ENCODE data around the gene IFT27. TPM values are rescaled to one million over a fixed set of nuclear protein-coding genes. Genes with fewer than 3 reads are reported as not detected.

IFT27 gene
- polyA plus RNA-seq, 1 donor (not counting 4 experiments of a cell fraction or from before 2014, with no cell fraction given): 18.5 TPM

DNA sequence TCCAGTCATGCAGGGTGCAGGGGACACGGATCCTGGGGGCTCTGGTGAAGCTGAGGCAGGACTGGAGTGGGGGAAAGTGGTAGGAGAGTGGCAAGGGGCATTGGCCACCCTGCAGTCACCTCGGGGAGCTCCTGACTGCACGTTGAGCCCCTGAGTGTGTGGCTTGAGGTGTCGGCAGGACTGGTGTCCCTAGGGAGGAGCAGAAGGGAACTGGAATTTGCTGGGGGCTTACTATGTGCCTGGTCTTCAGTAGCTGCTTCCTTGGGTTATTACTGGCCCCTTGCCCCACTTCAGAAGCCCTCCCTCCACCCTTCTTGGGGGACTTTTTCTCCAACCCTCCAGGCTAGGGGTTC lies 31.5 kb downstream of the IFT27 start:
- Histone ChIP-seq H4K20me1 (ENCODE audit: control insufficient read depth, extremely low read depth, insufficient read depth, low read length) (no peaks in the 10 kb centered on the region), H3K4me1 (ENCODE audit: control insufficient read depth, extremely low read depth, insufficient read depth, low read length) (peaks cover 6% of the 10 kb centered on the region), H3K36me3 (ENCODE audit: control insufficient read depth in 2 of 2, extremely low read depth in 1 of 2, insufficient read depth in 2 of 2, low read length in 2 of 2) (no peaks in the 10 kb centered on the region), H3K27me3 (ENCODE audit: control insufficient read depth, extremely low read depth, insufficient read depth, low read length) (peaks cover 5% of the 10 kb centered on the region), H3K9me1 (ENCODE audit: control insufficient read depth, extremely low read depth, insufficient read depth, low read length) (no peaks in the 10 kb centered on the region), H3K27ac (ENCODE audit: control insufficient read depth, insufficient read depth, low read length) (no peak overlapping the region), H3K4me3 (ENCODE audit: control insufficient read depth in 2 of 3, extremely low read depth in 1 of 3, insufficient read depth in 2 of 3, low read depth in 1 of 3, low read length in 3 of 3) (no peak overlapping the region), H3K4me2 (ENCODE audit: control insufficient read depth, extremely low read depth, insufficient read depth, low read depth, low read length) (no peak overlapping the region), H2AFZ (ENCODE audit: control insufficient read depth, low read length) (no peak overlapping the region), H3K9ac (ENCODE audit: control insufficient read depth, extremely low read depth, insufficient read depth, low read length) (no peak overlapping the region), H3K79me2 (ENCODE audit: control insufficient read depth, insufficient read depth, low read length) (no peaks in the 10 kb centered on the region), H3K9me3 (ENCODE audit: control insufficient read depth, low read depth, low read length) (no peaks in the 10 kb centered on the region)
- TF ChIP-seq, protein P1, sequence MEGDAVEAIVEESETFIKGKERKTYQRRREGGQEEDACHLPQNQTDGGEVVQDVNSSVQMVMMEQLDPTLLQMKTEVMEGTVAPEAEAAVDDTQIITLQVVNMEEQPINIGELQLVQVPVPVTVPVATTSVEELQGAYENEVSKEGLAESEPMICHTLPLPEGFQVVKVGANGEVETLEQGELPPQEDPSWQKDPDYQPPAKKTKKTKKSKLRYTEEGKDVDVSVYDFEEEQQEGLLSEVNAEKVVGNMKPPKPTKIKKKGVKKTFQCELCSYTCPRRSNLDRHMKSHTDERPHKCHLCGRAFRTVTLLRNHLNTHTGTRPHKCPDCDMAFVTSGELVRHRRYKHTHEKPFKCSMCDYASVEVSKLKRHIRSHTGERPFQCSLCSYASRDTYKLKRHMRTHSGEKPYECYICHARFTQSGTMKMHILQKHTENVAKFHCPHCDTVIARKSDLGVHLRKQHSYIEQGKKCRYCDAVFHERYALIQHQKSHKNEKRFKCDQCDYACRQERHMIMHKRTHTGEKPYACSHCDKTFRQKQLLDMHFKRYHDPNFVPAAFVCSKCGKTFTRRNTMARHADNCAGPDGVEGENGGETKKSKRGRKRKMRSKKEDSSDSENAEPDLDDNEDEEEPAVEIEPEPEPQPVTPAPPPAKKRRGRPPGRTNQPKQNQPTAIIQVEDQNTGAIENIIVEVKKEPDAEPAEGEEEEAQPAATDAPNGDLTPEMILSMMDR (optimal IDR thresholded peaks at IDR 0.05 in 1 of 3, IDR thresholded peaks at IDR 0.05 in 1 of 3, conservative IDR thresholded peaks at IDR 0.05 in 1 of 3; ENCODE audit: extremely low read depth in 1 of 3, insufficient read depth in 2 of 3, low read length in 3 of 3): no peak
- no peak for TF ChIP-seq EZH2 (IDR thresholded peaks at IDR 0.05; ENCODE audit: low read length)
- dilution Hi-C loops (cut with MboI; ENCODE audit: extremely low pct_ligation_motif_present, low sequenced_read_pairs): no loop called here
- FAIRE-seq (no peak), DNase-seq (ENCODE audit: low read depth, low spot score) (no peak)

DNA sequence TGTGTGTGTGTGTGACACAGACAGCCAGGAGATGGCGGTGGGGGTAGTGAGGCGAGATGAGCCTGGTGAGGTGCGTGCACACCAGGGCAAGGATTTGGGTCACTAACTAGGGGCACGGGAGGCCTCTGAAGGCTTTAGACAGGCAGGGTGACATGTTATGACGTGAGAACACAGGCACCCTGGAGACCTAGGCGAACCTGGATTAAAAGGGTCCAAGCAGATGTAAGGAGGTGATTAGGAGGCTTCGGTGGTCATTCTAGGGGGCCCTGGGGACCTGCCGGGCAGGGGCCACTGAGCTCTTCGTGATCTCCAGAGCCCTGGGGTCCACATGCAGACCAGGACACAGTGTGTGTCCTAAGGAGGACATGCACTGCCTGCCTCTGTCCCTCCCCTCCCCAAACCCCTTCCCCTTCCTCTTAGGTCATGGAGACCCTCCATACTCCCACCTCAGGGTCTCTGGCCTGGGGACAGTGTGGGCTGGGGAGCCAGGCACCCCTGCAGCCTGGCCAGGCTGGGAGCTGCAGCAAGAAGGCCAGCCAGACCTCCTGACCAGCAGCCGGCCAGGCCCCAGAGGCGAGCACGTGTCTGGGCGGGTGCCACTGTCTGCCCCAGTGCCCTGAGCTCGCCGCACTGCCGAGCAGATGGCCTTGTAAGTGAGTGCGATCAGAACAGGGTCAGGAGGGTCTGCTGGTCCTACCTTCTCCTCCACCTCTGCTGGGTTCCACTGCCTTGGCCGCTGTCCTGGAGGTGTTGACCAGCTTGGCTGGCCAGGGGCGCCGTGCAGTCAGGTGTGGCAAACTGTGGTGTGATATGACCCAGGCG lies 32.1 kb downstream of the IFT27 start:
- FAIRE-seq (no peak), DNase-seq (ENCODE audit: low read depth, low spot score) (no peak)
- Histone ChIP-seq H3K9me3 (ENCODE audit: control insufficient read depth, low read depth, low read length) (no peaks in the 10 kb centered on the region), H2AFZ (ENCODE audit: control insufficient read depth, low read length) (no peak overlapping the region), H3K79me2 (ENCODE audit: control insufficient read depth, insufficient read depth, low read length) (no peaks in the 10 kb centered on the region), H3K4me3 (ENCODE audit: control insufficient read depth in 2 of 3, extremely low read depth in 1 of 3, insufficient read depth in 2 of 3, low read depth in 1 of 3, low read length in 3 of 3) (no peak overlapping the region), H3K36me3 (ENCODE audit: control insufficient read depth in 2 of 2, extremely low read depth in 1 of 2, insufficient read depth in 2 of 2, low read length in 2 of 2) (no peaks in the 10 kb centered on the region), H3K9me1 (ENCODE audit: control insufficient read depth, extremely low read depth, insufficient read depth, low read length) (no peaks in the 10 kb centered on the region), H3K27ac (ENCODE audit: control insufficient read depth, insufficient read depth, low read length) (no peak overlapping the region), H3K4me1 (ENCODE audit: control insufficient read depth, extremely low read depth, insufficient read depth, low read length) (peaks cover 6% of the 10 kb centered on the region), H4K20me1 (ENCODE audit: control insufficient read depth, extremely low read depth, insufficient read depth, low read length) (no peaks in the 10 kb centered on the region), H3K4me2 (ENCODE audit: control insufficient read depth, extremely low read depth, insufficient read depth, low read depth, low read length) (no peak overlapping the region), H3K27me3 (ENCODE audit: control insufficient read depth, extremely low read depth, insufficient read depth, low read length) (peaks cover 5% of the 10 kb centered on the region), H3K9ac (ENCODE audit: control insufficient read depth, extremely low read depth, insufficient read depth, low read length) (no peak overlapping the region)
- dilution Hi-C loops (cut with MboI; ENCODE audit: extremely low pct_ligation_motif_present, low sequenced_read_pairs): no loop called here
- no peak for TF ChIP-seq EZH2 (IDR thresholded peaks at IDR 0.05; ENCODE audit: low read length)
- TF ChIP-seq, protein P1 (optimal IDR thresholded peaks at IDR 0.05 in 1 of 3, IDR thresholded peaks at IDR 0.05 in 1 of 3, conservative IDR thresholded peaks at IDR 0.05 in 1 of 3; ENCODE audit: extremely low read depth in 1 of 3, insufficient read depth in 2 of 3, low read length in 3 of 3): no peak
